GM21737 (cell line): ENCODE results near the gene KCNA2.

ENCODE experiments used
- ATAC-seq: cut with Tn5 transposase; IDR thresholded peaks from one replicate; pipeline ENCODE4 v1.9.1; 2021; ENCODE audit warnings: mild to moderate bottlenecking, moderate library complexity; ENCODE audit not compliant: unreplicated experiment

KCNA2 gene

DNA sequence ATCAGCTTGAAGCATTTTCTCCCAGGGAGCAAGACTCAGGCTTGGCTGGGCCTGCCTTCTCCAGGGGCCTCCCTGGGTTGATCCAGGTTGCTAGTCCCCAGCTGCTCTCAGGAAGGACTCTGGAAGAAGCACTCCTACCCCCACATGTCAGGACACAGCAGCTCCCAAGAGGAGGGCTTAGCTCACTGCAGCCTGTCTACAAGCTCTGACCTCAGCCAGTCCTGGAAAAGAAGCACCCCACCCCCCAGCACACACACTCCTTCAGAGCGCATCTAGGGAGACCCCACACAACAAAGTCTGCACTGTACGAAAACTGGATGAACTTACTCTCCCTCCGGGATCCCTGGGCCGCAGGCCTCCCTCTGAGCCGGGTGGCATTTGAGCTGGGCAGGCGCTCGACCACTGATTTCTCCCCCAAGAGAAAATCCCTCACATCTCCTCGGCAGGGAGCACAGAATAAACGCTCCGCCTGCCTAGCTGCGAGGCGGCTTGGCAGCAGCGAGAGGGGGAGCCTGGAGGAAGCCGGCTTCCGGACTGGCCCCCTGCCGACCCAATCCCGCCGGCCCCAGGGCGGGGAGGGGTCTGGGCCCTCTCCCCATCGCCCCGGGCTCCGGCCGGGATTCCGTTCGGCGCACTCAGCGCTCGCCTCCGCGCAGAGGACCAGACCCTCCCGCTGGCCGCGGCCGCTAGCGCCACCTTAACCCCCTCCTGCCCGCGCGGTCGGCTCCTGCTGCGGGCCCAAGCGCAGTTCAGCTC is at the start of gene KCNA2:
Gene KCNA2, minus strand, starts transcription at position 458 of the 756 bp plus-strand sequence. CDS start 1,576 bp downstream, outside the sequence.
- no peak for ATAC-seq

DNA sequence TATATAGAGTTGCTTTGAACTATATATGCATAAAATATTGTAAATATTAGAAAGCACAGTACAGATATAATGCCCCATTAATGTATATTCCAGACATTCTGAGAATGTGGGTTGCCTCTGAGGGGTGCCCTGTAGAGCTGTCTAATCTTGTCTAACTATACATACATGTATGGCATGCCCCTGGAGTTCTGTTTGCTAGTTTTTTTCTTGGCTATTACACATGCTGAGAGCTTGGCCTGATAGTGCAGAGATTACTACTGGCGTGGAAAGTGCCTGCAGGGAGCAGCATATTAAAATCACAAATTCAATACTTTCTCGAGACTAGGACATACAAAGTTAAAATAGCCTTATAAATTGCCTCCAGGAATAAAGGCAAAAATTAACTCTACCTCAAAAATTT is 44.5 kb upstream of the KCNA2 start:
- no peak for ATAC-seq

DNA sequence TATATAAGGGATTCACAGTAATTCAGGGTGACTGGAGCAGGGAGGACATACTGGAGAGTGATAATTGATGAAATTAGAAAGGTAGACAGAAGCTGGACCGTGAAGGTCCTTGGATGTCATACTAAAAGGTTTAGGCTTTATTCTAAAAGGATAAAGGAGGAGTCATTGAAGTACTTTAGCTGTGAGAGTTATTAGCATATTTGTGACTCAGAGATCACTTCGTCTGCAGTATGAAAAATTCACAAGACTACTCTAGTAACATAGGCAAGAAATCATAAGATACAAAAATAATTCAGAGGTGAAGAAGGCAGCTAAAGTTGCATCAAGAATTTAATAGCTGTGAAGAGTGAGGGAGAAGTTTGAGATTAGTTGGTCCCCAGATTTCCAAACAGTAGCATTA is 42.3 kb upstream of the KCNA2 start:
- no peak for ATAC-seq

DNA sequence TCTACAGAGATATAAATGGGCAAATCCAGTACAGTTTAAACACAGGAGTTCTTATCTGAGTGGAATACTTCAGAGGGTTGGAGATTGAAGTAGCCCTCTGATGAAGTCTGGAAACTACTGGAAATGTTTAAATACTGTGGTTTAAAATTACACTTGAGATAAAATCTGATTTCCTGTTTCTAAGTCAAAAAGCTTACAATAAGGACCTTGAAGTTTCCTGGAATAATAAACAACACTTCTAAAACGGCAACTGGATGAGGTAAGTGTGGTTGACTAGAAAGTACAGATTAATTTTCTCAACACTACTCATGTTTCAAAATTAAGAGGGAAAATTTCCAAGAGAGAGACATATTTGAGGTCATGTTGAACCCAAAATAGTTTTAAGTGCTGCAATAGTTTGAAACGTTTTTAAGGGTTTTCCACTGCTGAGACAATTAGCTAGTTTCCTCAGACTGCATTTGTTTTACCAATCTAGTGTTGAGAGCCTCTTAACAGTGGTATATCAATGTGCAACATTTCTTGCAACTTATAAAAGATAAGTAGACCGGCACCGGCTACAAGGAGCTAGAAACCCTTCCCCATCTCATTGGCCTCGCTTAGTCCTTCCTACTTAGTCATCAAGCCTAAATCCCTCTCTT is 41.2 kb upstream of the KCNA2 start:
- ATAC-seq = no peak

DNA sequence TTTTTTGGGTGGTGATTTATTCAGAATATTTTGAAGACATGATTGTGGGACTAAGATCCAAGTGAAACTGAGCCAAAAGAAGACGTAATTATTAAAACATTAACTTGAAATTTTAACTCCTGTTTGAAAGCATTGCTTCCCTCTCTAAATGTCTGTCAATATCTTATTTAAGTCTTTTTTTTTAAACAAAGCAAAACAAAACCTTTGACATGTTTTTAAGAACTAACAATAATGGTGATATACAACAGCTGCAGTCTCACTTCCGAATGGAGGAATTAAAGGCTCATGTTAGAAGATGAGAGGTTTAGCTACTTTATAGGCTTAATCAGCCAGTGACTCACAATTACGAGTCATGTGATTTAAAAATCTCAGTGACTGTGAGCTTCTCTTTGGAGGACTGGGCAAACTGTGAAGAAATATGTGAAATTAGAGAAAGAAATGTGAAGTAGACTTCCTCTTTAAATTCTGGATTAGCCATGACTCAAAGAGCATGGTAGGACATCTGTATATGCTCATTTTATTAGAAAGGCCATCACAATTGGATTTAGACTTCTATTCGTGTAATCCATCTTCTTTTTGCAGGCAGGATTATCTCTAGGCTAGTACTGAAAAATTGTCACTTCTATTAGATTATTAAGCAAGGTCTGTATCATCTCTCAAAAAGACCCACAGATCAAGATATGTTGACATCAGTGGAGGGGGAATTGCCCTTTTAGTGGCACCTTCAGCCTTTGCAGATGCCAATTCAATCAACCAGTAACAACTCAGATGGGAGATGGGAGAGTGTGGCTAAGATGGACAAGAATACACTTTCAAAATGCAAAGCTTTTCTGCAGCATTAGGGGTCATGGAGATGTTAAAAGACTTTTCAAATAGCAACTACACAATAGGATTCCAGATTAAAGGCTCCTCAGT is 39.9 kb upstream of the KCNA2 start:
- ATAC-seq = no peak

DNA sequence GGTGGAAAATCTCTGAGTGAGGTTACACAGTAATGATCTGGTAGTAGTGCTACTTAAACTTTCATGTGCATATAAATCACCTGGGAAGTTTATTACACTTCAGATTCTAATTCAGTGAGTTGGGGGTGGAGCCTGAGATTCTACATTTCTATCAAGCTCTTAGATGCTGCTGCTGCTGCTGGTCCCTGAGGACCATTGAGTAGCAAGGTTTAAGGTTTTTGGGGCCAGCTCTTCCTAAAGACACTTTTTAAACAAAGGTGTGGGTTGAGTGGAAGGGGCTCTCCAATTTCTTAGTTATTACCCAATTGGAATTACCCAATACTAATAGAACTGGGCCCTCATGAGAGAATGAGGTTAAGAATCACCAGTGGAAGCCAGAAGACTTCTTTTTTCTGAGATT is 39.1 kb upstream of the KCNA2 start:
- no peak for ATAC-seq

DNA sequence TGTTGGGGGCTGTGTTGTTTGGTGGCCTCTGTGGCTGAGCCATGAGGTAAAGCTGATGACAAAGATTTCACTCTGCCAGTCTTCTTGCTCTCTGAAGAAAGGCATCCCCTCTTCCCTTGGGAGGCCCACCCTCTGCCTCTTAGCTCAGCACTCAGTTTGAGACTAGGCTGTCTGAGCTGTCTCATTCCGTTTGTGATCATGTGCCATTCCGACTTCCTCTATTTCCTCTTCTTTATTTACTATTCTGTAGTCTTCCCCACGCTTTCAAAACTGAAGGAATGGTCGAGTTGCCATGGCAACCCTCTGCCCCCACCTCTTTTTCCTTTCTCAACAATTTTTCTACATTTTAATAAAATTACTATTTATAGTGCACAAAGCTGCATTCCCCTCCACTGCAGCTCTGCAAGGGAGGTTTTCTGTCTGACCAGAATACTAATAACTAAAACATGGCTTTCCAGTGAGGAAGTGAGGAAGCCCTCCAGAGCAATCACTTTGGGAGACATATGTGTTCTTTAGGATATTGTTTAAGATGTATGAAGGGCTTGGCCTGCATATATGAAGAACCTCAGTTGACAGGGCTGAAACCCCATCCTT is 37.8 kb upstream of the KCNA2 start:
- no peak for ATAC-seq

DNA sequence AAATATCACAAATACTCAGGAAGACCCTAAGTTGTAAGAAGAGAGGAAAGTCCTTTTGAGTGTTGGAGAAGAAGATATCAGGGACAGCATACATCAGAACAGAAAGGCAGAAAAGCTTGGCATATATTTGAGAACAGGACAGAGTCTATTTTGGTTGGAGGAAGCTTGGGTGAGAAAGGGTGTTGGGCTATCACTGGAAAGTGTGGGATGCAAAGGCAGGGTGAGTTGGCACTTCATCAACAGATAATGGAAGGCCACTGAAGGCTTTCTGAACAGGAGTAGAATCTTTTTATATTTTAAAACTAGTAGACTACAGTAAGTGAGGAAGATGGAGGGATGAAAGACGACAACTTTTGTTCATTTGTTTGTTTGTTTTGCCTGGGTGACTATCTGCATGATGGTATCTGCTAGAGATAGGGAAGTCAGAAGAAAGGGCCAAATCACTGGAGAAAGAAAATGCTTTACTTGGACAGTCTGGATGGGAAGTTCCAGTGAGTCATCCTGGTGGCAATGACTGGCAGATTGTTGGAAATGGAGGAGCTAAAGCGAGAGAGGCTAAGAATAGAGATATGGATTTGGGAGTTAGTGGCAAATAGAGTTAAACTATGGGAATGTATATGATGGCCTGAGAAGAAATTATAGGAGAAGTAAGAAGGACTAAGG is 33.7 kb upstream of the KCNA2 start:
- no peak for ATAC-seq

DNA sequence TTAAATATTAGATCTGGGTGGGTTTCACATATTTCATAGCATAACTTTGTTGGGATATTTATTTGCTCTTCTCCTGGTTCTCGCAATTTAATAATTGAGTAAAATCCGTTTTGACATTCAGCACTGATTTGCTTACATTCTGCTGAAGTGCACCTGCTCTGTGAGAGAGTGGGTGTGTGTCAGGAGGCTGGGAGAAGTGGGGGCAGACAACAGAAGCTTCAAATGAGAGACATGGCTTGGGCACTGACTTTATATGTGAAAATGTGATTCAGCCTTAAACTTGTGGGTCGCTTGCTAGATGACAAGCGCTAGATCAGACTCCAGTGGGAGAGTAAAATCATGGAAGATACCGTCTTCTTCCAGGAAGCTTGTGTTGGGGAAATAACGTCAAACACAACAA is 32.4 kb upstream of the KCNA2 start:
- ATAC-seq = no peak

DNA sequence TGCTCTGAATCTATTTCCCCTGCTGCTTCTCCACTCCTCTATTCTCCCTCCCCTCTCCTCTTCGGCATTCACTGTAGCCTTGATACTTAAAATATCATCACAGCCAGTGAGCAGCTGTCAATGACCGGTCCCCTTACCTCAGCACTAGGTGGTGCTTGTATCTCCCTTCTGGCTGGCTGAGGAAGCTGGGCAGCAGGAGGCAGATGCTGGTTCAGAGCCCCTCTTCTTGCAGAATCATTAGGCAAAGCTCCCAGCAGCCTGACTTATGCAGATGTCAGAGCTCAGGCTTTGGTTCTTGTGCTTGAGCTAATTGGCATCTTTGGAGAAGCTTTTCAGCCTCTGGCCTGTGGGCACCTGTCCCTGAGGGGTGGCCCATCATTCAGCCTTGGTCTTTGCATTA is 31.9 kb upstream of the KCNA2 start:
- ATAC-seq = no peak

DNA sequence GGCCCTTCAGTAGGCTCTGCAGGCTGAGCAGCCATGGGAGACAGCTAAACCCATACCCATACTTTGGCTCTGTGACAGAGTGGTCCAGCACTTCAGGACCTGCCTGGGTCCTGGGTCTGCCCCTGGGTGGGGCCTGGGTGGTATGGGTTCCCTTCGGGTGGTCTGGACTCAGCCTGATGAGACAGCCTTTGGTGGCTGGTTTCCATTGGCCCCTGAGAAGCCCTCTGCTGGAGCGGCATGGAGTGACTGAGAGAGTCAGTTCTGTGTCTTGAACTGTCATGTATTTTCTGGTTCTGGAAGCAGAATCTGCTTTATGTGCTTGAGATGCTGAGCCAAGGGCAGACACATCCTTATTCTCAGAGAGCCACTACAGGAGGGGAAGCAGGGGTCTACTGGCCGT is 31.3 kb upstream of the KCNA2 start:
- no peak for ATAC-seq

DNA sequence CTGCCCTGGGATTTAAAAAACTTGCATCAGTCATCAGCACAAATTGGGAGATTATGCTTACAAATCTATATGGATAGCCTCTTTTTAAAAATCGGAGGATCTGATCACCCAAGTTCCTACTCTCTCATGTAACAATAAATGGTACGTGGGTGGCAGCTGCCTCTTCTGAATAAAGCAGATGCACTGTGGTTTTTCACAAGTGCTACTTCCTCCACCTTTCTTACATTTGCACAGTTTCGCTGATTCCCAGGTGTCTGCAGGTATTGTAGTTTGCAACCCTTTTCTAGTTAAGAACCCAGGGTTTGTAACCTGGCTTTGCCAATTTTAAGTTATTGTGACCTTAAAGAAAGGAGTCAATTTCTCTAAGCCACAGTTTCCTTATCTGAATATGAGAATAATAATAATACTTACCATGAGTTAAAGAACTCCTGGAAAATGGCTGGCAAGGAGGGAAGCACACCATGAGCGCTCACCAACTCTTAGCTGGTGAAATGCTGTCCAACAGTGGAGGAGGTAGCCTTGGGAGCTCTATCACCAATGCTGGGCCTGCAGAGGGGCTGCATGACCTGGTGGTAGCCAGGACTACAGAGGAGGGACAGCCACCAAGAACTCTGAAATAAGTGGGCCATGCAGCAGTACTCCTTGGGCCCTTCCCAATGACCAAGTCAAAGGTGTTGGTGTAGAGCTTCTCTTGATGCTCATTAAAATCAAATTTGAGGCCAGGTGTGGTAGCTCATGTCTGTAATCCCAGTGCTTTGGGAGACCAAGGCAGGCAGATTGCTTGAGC is 30.2 kb upstream of the KCNA2 start:
- ATAC-seq = no peak

DNA sequence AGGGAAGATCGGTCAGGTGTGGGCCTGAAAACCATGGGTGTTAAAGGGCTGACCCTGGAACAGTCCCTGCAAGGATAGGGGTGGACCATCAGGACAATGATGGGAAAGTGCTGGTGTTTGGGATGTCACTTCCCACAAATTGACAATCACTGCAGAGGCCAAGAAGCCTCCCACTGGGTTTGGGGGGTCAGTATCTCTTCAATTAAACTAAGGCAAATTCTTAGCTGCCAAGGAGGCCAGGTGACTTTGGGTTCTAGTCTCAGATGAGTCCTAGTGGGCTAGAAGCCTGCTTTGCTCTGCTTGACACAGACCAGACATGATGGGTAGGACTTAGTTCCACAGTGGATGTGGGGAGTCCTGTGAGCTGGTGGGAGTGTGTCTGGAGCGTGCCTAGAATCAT is 29.3 kb upstream of the KCNA2 start:
- no peak for ATAC-seq

DNA sequence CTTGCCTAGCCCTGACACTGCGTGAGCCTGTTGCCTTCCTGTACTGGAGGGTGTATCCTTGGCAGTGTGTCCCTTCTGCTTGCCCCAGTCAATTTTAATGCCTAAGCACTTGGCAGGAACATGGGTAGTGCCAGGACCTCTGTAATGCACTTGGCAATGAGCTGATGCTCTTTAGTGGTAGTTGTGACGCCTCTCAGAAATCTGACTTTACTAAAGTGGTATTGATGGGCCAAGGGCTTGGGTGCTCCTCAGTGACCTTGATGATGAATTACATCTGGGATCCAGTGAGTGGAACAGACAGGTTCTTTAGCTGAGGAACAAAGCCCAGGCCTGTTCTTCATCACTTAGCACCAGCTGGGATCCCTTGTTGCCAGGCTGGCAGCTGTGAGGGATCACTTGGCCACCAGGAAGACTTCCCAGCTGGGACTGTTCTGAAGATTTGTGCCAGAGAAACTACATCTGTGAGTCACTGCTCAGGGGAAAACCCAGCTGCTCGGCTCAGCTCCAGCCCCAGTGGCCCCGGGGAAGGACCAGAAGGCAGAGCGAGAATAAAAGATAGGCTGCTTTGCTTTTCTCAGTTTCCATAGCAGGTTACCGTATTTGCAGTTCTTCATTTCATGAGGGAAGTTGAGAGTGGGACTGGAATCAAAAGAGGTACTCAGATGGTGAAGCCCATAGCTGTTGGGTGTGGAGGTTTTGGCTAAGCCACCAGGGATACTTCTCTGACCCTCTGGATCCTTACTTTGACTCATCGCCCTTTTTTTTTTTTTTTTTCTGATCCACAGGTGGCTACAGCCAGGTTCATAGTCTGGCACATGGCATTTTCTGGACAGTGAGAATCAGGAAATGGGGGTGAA is 28.5 kb upstream of the KCNA2 start:
- peak; percentile 57 for ATAC-seq

DNA sequence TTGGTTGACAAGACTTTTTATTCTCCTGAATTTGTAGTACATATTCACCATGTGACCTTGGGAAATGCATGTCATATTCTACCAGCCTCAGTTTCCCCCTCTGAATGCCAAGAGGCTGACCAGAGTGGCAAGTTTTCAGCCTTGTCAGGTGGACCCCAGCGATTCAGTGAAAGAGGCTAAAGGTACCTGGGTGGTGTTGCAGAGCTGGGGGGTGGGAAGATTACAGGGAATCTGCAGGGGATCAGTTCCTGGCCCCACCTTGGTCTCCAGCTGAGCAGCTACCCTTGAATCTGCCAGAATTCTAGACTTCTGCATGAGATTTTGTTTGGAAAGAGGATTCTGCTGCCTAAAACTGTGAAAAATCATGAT is 27.9 kb upstream of the KCNA2 start:
- ATAC-seq = no peak

DNA sequence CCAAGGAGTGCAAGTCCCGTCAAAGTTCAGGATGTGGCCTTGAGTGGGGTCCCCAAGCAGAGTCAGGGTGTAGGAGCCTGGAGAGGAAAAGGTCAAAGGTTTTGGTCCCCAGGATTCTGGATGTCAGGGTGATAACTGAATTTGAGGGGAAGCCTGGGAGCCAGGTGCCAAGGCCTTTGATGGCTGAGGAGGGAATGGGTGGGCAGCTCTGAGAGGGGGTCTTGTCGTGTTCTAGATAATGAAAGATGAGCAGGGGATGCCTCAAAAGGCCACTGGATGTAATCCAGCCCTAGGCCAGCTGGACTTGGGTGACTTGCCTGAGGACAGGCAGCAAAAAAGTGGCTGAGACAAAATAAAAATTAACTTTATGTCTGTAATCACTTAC is 27.5 kb upstream of the KCNA2 start:
- ATAC-seq = no peak

DNA sequence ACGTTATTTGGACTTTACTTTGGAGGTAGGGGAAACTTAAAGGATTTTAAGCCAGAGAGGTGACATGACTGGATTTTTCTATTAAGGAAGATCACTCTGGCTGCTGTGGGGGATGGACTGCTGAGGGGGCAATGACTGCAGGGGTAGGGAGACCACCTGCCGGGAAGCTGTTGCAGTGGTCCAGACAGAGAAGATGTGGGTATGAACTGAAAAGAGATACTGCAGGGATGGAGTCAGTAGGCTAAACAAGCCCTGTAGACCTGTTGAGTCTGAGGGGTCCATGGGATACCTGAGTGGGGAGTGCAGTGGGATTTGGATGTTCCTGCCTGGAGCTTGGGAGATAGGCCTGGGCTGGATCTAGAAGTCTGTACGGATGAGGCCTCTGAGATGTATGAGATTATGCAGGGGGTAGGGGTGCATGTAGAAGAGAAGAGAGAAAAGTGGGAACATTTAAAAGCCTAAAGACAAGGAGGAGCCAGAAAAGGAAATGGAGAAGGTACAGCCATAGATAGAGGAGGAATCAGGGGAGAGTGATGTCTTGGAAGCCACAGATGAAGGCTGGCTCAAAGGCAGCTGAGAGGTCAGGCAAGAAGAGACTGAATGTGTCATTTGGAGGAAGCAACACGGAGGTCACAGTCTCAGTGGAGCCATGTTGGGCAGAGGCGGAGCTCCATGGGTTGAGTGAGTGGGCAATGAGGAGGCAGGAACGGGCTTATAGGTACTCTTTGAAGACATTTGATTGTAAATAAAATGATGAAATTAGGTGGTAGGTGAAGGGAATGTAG is 25.9 kb upstream of the KCNA2 start:
- ATAC-seq = no peak
